ENCODE results near the gene VAX1.
"Not testable (repeated sequence)": the region's sequence is repeated elsewhere in the genome, so short reads cannot be mapped to it uniquely, and the experiment has no call there.

The VAX1 gene

DNA sequence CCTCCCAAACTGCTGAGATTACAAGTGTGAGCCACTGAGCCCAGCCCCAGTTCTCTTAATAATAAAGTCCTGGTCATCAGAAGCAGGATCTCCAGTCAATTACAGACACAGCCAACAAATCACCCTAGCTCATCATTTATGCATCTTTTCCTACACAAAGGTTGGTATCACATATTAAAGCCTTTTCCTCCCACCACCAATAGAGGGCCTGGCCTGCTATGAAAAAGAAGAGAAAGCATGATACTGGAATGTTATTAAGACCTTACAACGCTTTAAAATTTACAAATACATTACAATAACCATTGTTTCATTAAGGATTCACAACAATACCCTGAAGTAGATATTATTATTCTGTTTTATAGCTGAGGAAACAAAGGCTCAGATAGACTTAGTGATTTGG lies 25.9 kb downstream of the VAX1 start:
- Histone ChIP-seq H3K9me3 (ENCODE audit: control insufficient read depth, low read length) (no peaks in the 10 kb centered on the region), H3K27me3 (replicated peaks; ENCODE audit: control insufficient read depth, insufficient read depth, low read length, poor library complexity, severe bottlenecking) (peaks cover 8% of the 10 kb centered on the region)

DNA sequence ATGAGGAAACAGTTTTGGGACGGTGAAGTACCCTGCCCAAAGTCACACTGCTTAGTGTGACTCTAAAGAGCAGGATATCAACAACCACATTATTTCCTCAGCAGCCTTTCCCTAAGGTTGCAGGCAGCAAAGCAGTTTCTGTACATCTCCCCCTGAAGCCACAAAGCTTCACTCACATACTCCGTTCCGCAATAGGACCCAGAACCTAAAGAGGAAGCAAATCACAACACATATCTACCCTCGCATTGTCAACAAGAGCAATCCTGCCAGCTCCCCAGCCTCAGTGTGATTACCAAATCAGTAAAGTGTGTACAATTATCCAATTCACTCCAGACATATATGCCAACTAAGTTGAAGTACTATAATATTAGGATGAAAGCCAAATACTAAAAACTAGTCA lies 30.8 kb downstream of the VAX1 start:
- no peak for DNase-seq
- H3K27ac ChIP-seq (ENCODE audit: insufficient read depth, low read length, poor library complexity, severe bottlenecking), result no peak overlapping the region
- H3K27me3 ChIP-seq (replicated peaks; ENCODE audit: control insufficient read depth, insufficient read depth, low read length, poor library complexity, severe bottlenecking), result no peaks in the 10 kb centered on the region
- no peaks in the 10 kb centered on the region for H3K9me3 ChIP-seq (ENCODE audit: control insufficient read depth, low read length)
- H3K36me3 ChIP-seq (ENCODE audit: control insufficient read depth, insufficient read depth, low read length), result no peaks in the 10 kb centered on the region
- H3K4me3 ChIP-seq (ENCODE audit: insufficient read depth, low read depth, low read length, poor library complexity, severe bottlenecking), result no peak overlapping the region
- no peaks in the 10 kb centered on the region for H3K4me1 ChIP-seq (ENCODE audit: control insufficient read depth, insufficient read depth, low read length, poor library complexity, severe bottlenecking)

More for the DNA sequence above, 25.9 kb downstream of the VAX1 start:
- no peaks in the 10 kb centered on the region for H3K36me3 ChIP-seq (ENCODE audit: control insufficient read depth, insufficient read depth, low read length)
- no peak overlapping the region for H3K27ac ChIP-seq (ENCODE audit: insufficient read depth, low read length, poor library complexity, severe bottlenecking)
- no peaks in the 10 kb centered on the region for H3K4me1 ChIP-seq (ENCODE audit: control insufficient read depth, insufficient read depth, low read length, poor library complexity, severe bottlenecking)
- no peak for DNase-seq
- no peak overlapping the region for H3K4me3 ChIP-seq (ENCODE audit: insufficient read depth, low read depth, low read length, poor library complexity, severe bottlenecking)

DNA sequence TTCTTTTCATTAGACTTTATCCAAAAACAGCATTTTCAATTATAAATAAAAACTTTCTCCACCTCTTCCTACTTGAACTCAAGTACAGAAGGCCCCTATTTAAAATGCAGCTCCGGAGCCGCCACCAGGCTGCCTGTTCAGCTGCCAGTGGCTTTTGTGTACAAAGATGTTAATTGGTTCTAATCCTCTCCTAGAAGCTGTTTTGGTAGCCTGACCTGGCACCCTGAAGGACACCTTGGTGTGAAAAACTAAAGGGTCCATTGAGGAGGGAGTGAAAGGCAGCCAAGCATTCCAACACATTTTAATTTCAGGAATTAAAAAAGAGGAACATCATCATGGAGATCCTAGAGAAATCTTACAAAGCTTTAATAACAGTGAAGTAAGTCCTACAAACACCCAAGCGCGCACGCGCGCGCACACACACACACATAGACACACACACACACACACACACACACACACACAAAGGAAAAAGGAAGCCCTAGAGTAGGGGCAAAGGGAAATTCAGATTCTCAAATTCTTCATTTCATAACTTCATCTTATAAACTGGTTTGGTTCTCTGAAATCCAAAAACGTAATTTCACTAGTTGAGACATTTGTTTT lies 41.4 kb downstream of the VAX1 start:
- Histone ChIP-seq H3K4me3 (ENCODE audit: insufficient read depth, low read depth, low read length, poor library complexity, severe bottlenecking) (no peak overlapping the region), H3K9me3 (ENCODE audit: control insufficient read depth, low read length) (no peaks in the 10 kb centered on the region), H3K27me3 (replicated peaks; ENCODE audit: control insufficient read depth, insufficient read depth, low read length, poor library complexity, severe bottlenecking) (no peaks in the 10 kb centered on the region), H3K4me1 (ENCODE audit: control insufficient read depth, insufficient read depth, low read length, poor library complexity, severe bottlenecking) (no peaks in the 10 kb centered on the region), H3K27ac (ENCODE audit: insufficient read depth, low read length, poor library complexity, severe bottlenecking) (no peak overlapping the region), H3K36me3 (ENCODE audit: control insufficient read depth, insufficient read depth, low read length) (no peaks in the 10 kb centered on the region)
- no peak for DNase-seq

DNA sequence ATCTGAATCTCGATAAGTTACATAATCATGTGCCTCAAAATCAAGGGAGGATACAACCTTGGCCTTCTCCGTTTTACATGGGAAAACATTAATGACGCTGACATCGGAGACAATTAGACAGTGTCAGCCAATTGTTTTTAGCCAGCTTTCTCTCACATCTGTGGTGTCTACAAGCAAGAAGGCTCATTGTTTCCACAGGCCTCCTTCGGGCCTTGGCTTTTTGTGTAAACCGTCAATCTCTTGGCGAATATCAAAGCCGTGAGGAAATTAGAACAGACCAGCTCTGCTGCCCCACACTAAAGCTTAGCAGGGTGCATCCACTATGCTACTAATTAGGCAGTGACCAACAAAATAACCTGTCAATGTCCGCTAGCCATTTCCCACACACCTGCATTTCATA lies 43.2 kb downstream of the VAX1 start:
- no peak overlapping the region for H3K4me3 ChIP-seq (ENCODE audit: insufficient read depth, low read depth, low read length, poor library complexity, severe bottlenecking)
- DNase-seq, result no peak

DNA sequence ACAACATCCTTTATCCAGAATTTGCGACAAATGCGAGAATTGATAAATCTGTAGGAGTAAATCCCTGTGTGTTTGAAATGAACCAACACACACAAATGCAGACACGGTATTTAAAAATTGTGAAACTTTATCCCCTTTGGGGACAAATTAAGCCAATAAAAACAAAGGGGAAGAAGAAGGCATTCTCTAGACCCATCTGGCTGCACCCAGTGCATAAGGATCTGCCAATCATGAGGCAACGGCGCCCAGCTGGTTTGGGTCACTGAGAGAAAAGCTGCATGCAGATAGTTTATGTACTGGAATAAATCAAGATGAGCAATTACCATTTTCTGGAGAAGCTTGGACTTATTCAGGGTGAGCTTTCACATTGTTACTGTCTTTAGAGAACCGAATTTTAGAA lies 45.7 kb downstream of the VAX1 start:
- Histone ChIP-seq H3K4me1 (ENCODE audit: control insufficient read depth, insufficient read depth, low read length, poor library complexity, severe bottlenecking) (no peaks in the 10 kb centered on the region), H3K27ac (ENCODE audit: insufficient read depth, low read length, poor library complexity, severe bottlenecking) (no peak overlapping the region), H3K4me3 (ENCODE audit: insufficient read depth, low read depth, low read length, poor library complexity, severe bottlenecking) (no peak overlapping the region), H3K9me3 (ENCODE audit: control insufficient read depth, low read length) (no peaks in the 10 kb centered on the region), H3K36me3 (ENCODE audit: control insufficient read depth, insufficient read depth, low read length) (no peaks in the 10 kb centered on the region), H3K27me3 (replicated peaks; ENCODE audit: control insufficient read depth, insufficient read depth, low read length, poor library complexity, severe bottlenecking) (no peaks in the 10 kb centered on the region)
- no peak for DNase-seq

More for the DNA sequence above, 43.2 kb downstream of the VAX1 start:
- no peaks in the 10 kb centered on the region for H3K9me3 ChIP-seq (ENCODE audit: control insufficient read depth, low read length)
- no peak overlapping the region for H3K27ac ChIP-seq (ENCODE audit: insufficient read depth, low read length, poor library complexity, severe bottlenecking)
- H3K36me3 ChIP-seq (ENCODE audit: control insufficient read depth, insufficient read depth, low read length), result no peaks in the 10 kb centered on the region
- H3K27me3 ChIP-seq (replicated peaks; ENCODE audit: control insufficient read depth, insufficient read depth, low read length, poor library complexity, severe bottlenecking), result no peaks in the 10 kb centered on the region
- H3K4me1 ChIP-seq (ENCODE audit: control insufficient read depth, insufficient read depth, low read length, poor library complexity, severe bottlenecking), result no peaks in the 10 kb centered on the region

DNA sequence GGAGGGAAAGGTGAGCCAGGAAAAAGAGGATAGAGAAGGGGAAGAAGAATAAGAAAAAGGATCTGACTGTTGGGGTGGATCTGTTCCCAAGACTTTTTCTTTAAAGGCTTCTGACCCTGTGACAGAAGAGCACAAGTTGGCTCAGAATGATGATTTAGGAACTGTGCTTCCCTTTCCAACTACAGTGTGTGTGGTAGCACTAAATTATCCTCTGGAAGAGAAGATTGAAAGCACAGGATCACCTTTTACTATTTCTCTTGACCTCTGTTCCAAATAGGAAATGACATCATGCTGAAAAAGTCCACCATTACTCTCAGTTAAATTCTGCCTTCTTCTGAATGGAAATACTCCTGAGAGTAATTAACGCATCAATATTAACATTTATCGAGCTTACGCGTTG lies 47.2 kb downstream of the VAX1 start:
- Histone ChIP-seq H3K27ac (ENCODE audit: insufficient read depth, low read length, poor library complexity, severe bottlenecking) (no peak overlapping the region), H3K9me3 (ENCODE audit: control insufficient read depth, low read length) (no peaks in the 10 kb centered on the region), H3K36me3 (ENCODE audit: control insufficient read depth, insufficient read depth, low read length) (no peaks in the 10 kb centered on the region), H3K27me3 (replicated peaks; ENCODE audit: control insufficient read depth, insufficient read depth, low read length, poor library complexity, severe bottlenecking) (no peaks in the 10 kb centered on the region), H3K4me1 (ENCODE audit: control insufficient read depth, insufficient read depth, low read length, poor library complexity, severe bottlenecking) (no peaks in the 10 kb centered on the region), H3K4me3 (ENCODE audit: insufficient read depth, low read depth, low read length, poor library complexity, severe bottlenecking) (no peak overlapping the region)
- no peak for DNase-seq

DNA sequence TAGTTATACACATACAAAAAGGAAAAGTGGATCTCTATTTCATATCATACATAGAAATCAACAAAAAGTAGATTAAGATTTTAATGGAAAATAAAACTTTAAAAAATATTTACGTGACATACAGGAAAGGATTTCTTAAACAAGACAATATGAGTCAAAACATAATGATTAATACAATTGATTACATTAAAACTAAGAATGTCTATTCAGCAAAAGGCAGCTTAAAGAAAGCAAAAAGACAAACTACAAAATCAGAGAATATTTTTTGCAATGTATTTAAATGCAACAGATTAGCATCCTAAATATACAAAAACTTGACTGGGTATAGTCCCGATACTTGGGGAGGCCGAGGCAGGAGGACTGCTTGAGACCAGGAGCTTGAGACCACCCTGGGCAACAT lies 50.5 kb downstream of the VAX1 start:
- H3K9me3 ChIP-seq (ENCODE audit: control insufficient read depth, low read length), result no peaks in the 10 kb centered on the region
- H3K27me3 ChIP-seq (replicated peaks; ENCODE audit: control insufficient read depth, insufficient read depth, low read length, poor library complexity, severe bottlenecking), result no peaks in the 10 kb centered on the region
- H3K4me3 ChIP-seq (ENCODE audit: insufficient read depth, low read depth, low read length, poor library complexity, severe bottlenecking), result no peak overlapping the region
- H3K4me1 ChIP-seq (ENCODE audit: control insufficient read depth, insufficient read depth, low read length, poor library complexity, severe bottlenecking), result no peaks in the 10 kb centered on the region
- no peak for DNase-seq
- H3K36me3 ChIP-seq (ENCODE audit: control insufficient read depth, insufficient read depth, low read length), result no peaks in the 10 kb centered on the region
- H3K27ac ChIP-seq (ENCODE audit: insufficient read depth, low read length, poor library complexity, severe bottlenecking), result no peak overlapping the region

DNA sequence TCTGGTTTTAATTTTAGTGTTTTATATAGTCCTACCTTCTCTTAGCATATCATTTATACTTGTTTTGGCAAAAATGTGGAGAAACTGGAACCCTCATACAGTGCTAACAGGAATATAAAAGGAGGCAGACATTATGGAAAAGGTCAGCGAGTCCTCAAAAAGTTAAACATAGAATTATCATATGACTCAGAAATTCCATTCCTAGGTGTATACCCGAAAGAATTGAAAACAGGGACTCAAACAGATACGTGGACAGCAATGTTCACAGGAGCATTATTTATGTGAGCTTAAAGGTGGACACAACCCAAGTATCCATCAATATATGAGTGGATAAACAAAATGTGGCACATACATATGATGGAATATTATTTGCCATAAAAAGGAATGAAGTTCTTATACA lies 51.5 kb downstream of the VAX1 start:
- Histone ChIP-seq H3K4me1 (ENCODE audit: control insufficient read depth, insufficient read depth, low read length, poor library complexity, severe bottlenecking) (no peaks in the 10 kb centered on the region), H3K9me3 (ENCODE audit: control insufficient read depth, low read length) (no peaks in the 10 kb centered on the region), H3K27me3 (replicated peaks; ENCODE audit: control insufficient read depth, insufficient read depth, low read length, poor library complexity, severe bottlenecking) (no peaks in the 10 kb centered on the region), H3K27ac (ENCODE audit: insufficient read depth, low read length, poor library complexity, severe bottlenecking) (no peak overlapping the region), H3K4me3 (ENCODE audit: insufficient read depth, low read depth, low read length, poor library complexity, severe bottlenecking) (no peak overlapping the region), H3K36me3 (ENCODE audit: control insufficient read depth, insufficient read depth, low read length) (no peaks in the 10 kb centered on the region)
- DNase-seq, result no peak

DNA sequence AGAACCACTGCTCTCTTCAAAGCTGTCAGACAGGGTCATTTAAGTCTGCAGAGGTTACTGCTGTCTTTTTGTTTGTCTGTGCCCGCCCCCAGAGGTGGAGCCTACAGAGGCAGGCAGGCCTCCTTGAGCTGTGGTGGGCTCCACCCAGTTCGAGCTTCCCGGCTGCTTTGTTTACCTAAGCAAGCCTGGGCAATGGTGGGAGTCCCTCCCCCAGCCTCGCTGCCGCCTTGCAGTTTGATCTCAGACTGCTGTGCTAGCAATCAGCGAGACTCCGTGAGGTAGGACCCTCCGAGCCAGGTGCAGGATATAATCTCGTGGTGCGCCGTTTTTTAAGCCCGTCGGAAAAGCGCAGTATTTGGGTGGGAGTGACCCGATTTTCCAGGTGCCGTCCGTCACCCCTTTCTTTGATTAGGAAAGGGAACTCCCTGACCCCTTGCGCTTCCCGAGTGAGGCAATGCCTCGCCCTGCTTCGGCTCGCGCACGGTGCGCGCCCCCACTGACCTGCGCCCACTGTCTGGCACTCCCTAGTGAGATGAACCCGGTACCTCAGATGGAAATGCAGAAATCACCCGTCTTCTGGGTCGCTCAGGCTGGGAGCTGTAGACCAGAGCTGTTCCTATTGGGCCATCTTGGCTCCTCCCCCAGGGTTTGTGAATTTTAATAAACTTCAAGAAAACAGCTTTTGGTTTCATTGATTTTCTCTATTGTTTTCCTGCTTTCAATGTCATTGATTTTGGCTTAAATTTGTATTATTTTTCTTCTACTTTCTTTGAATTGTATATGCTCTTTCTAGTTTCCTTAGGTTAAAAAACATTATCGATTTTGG lies 53.4 kb downstream of the VAX1 start:
- H3K4me1 ChIP-seq (ENCODE audit: control insufficient read depth, insufficient read depth, low read length, poor library complexity, severe bottlenecking); H3K4me3 ChIP-seq (ENCODE audit: insufficient read depth, low read depth, low read length, poor library complexity, severe bottlenecking); DNase-seq: not testable (repeated sequence)

More for the DNA sequence above, 53.4 kb downstream of the VAX1 start:
- H3K27ac ChIP-seq (ENCODE audit: insufficient read depth, low read length, poor library complexity, severe bottlenecking); H3K27me3 ChIP-seq (replicated peaks; ENCODE audit: control insufficient read depth, insufficient read depth, low read length, poor library complexity, severe bottlenecking); H3K9me3 ChIP-seq (ENCODE audit: control insufficient read depth, low read length); H3K36me3 ChIP-seq (ENCODE audit: control insufficient read depth, insufficient read depth, low read length): not testable (repeated sequence)

Measured in effector memory CD4-positive, alpha-beta T cell (primary cell).